Lower leg skin (tissue), 4 donors: ENCODE results near the gene ARHGAP12. TPM values are rescaled to one million over a fixed set of nuclear protein-coding genes. Genes with fewer than 3 reads are reported as not detected.

Experiments used
- DNase-seq, 2 donors: peaks; one replicate each; pipeline ENCODE4 v3.0.0-alpha.2; 2019; ENCODE audit warnings: low spot score in 2 of 2
- H3K4me3 ChIP-seq: fragments of 200-600 bp; sonication (generic); 2 replicates; pipeline ENCODE4 v1.5.1; 2017; ENCODE audit warnings: mild to moderate bottlenecking, low read depth; ENCODE audit not compliant: poor library complexity, severe bottlenecking
- CTCF ChIP-seq, 3 donors: fragments of 450-650 bp; IDR thresholded peaks; one replicate each; pipeline ENCODE4 v1.5.1; 2016; ENCODE audit warnings: antibody characterized with exemption in 3 of 3, mild to moderate bottlenecking in 3 of 3, moderate library complexity in 2 of 3
- POLR2A ChIP-seq, 2 donors: fragments of 450-650 bp; IDR thresholded peaks; one replicate each; pipeline ENCODE4 v1.6.1; 2016 to 2017; ENCODE audit warnings: antibody characterized with exemption in 2 of 2, mild to moderate bottlenecking in 1 of 2, moderate library complexity in 1 of 2
- WGBS, 2 donors: methylation state at CpG; one replicate each; pipeline ENCODE4 v1.1.5; 2018; 5-methylcytosine and 5-hydroxymethylcytosine counted together
- intact Hi-C: fragments of 100-400 bp; cut with DNase I; formaldehyde crosslinking; loops from one replicate; pipeline ENCODE4 v1.15.0; 2023; ENCODE audit warnings: low total_unique reads
- total RNA-seq, 4 donors: library from RNA; depleted of rRNA; stranded (reverse); fragments of >200 nt; gene quantifications; one replicate each; pipeline ENCODE4 v1.1.0, GENCODE V29; 2016

Gene ARHGAP12
- total RNA-seq, 4 donors from 2014 or later, result 29.9 to 35.2 (median 31.4) TPM

GRCh38 chr10:31820778-31821369 lies 107.8 kb downstream of the ARHGAP12 start:
- intact Hi-C loops, result no loop called here
- 75 to 78% methylated on average over 3 of the region's 3 CpGs for whole genome bisulfite sequencing, 2 donors
- H3K4me3 ChIP-seq, result no peak overlapping the region
- DNase-seq, result no peak
- no peak for TF ChIP-seq POLR2A (IDR thresholded peaks at IDR 0.05)
- no peak for TF ChIP-seq CTCF (IDR thresholded peaks at IDR 0.05)

- intact Hi-C loops, result no loop called here
- TF ChIP-seq POLR2A (IDR thresholded peaks at IDR 0.05), result no peak
- no peak for TF ChIP-seq CTCF (IDR thresholded peaks at IDR 0.05)
- no peak for DNase-seq
- H3K4me3 ChIP-seq, result no peak overlapping the region
These were observed 108.5 kb downstream of the ARHGAP12 start for GRCh38 chr10:31820096-31820495.

GRCh38 chr10:31819391-31819820 lies 109.2 kb downstream of the ARHGAP12 start:
- TF ChIP-seq POLR2A (IDR thresholded peaks at IDR 0.05) (no peak), CTCF (IDR thresholded peaks at IDR 0.05) (no peak)
- peak; percentile 34 to 85 for DNase-seq
- WGBS, 2 donors, result 48 to 53% methylated on average over 3 of the region's 3 CpGs
- intact Hi-C loops, result loop anchor here (10.0 kb wide), 1 partner anchor 1095 kb away; no protein-coding TSS in a partner anchor
- no peak overlapping the region for H3K4me3 ChIP-seq

GRCh38 chr10:31816318-31816717 lies 112.3 kb downstream of the ARHGAP12 start:
- intact Hi-C loops, result loop anchor here (10.0 kb wide), 1 partner anchor 1092 kb away; no protein-coding TSS in a partner anchor
- DNase-seq, result no peak
- TF ChIP-seq POLR2A (IDR thresholded peaks at IDR 0.05) (no peak), CTCF (IDR thresholded peaks at IDR 0.05) (no peak)
- no peak overlapping the region for H3K4me3 ChIP-seq
- WGBS, 2 donors, result 90 to 98% methylated on average over 2 of the region's 2 CpGs

GRCh38 chr10:31808258-31809218 lies 120.1 kb downstream of the ARHGAP12 start:
- no peak for TF ChIP-seq POLR2A (IDR thresholded peaks at IDR 0.05)
- TF ChIP-seq CTCF (IDR thresholded peaks at IDR 0.05), result peak in 1 of 3 donors; percentile 44
- WGBS, 2 donors, result 40 to 42% methylated on average over 6 of the region's 6 CpGs
- DNase-seq, result peak in 1 of 2 donors; percentile 22
- intact Hi-C loops, result loop anchor here (10.0 kb wide), 1 partner anchor 1024 kb away; no protein-coding TSS in a partner anchor
- H3K4me3 ChIP-seq, result no peak overlapping the region
